GM19240 (cell line): ENCODE measurements around the gene SEC61A2.
"Not testable (repeated sequence)": the region's sequence is repeated elsewhere in the genome, so short reads cannot be mapped to it uniquely, and the experiment has no call there.

Experiments
- DNase-seq: peaks from one replicate; pipeline ENCODE4 v3.0.0; 2011; ENCODE audit warnings: low spot score; ENCODE audit not compliant: insufficient read length

SEC61A2 gene

GRCh38 chr10:12129222-12130111, at the start of gene SEC61A2:
TSS of gene SEC61A2 (plus strand) at chr10:12129677. CDS start at chr10:12129788, 111 bp downstream.
- DNase-seq: peak; percentile 95

GRCh38 chr10:12081470-12081869, 48.0 kb upstream of the SEC61A2 start:
- no peak for DNase-seq

GRCh38 chr10:12081879-12082557, 47.5 kb upstream of the SEC61A2 start:
- no peak for DNase-seq

- no peak for DNase-seq
These were observed 40.6 kb upstream of the SEC61A2 start for GRCh38 chr10:12088919-12089318.

- no peak for DNase-seq
These were observed 38.1 kb upstream of the SEC61A2 start for GRCh38 chr10:12091421-12091820.

- DNase-seq: not testable (repeated sequence)
These were observed 32.1 kb upstream of the SEC61A2 start for GRCh38 chr10:12097361-12097760.

GRCh38 chr10:12097791-12098190, 31.7 kb upstream of the SEC61A2 start:
- DNase-seq: no peak

GRCh38 chr10:12098966-12099365, 30.5 kb upstream of the SEC61A2 start:
- DNase-seq: no peak

GRCh38 chr10:12103802-12104201, 25.7 kb upstream of the SEC61A2 start:
- DNase-seq: no peak

- DNase-seq: no peak
These were observed 21.7 kb upstream of the SEC61A2 start for GRCh38 chr10:12107781-12108180.

- DNase-seq: no peak
These were observed 20.2 kb upstream of the SEC61A2 start for GRCh38 chr10:12109286-12109685.

- DNase-seq: no peak
These were observed 17.9 kb upstream of the SEC61A2 start for GRCh38 chr10:12111528-12111927.

- DNase-seq: no peak
These were observed 15.8 kb upstream of the SEC61A2 start for GRCh38 chr10:12113627-12114026.

GRCh38 chr10:12121673-12122072, 7.8 kb upstream of the SEC61A2 start:
- no peak for DNase-seq

GRCh38 chr10:12130237-12130872, 878 bp downstream of the SEC61A2 start:
- peak; percentile 33 for DNase-seq

- no peak for DNase-seq
These were observed 6.2 kb downstream of the SEC61A2 start for GRCh38 chr10:12135631-12136030.

- DNase-seq: no peak
These were observed 10.6 kb downstream of the SEC61A2 start for GRCh38 chr10:12140038-12140437.

GRCh38 chr10:12144538-12144937, 15.1 kb downstream of the SEC61A2 start:
- DNase-seq: no peak

GRCh38 chr10:12150163-12150562, 20.7 kb downstream of the SEC61A2 start:
- no peak for DNase-seq

- DNase-seq: no peak
These were observed 25.0 kb downstream of the SEC61A2 start for GRCh38 chr10:12154516-12154915.

- no peak for DNase-seq
These were observed 27.1 kb downstream of the SEC61A2 start for GRCh38 chr10:12156367-12157123.
